K562 (cell line): ENCODE measurements around the gene CDC26. TPM values are rescaled to one million over a fixed set of nuclear protein-coding genes. Genes with fewer than 3 reads are reported as not detected.
A peak's percentile ranks its signal among the peaks of the same experiment; 100 is the strongest.

ENCODE experiments used
- ATAC-seq: fragments of 200-7000 bp; cut with Tn5 transposase; 3 replicates; pipeline ENCODE4 v1.9.1; 2020; ENCODE audit warnings: moderate library complexity
- BruUV-seq: library from RNA; stranded (reverse); fragments of 400-500 nt; replicated peaks from 2 replicates; lab custom pipeline; 2021; lab: Mats Ljungman, UMichigan
- CTCF ChIA-PET: fragments of 300-600 bp; formaldehyde crosslinking; extraction: SDS; loops from one replicate; lab custom pipeline; 2021; ENCODE audit warnings: low intra/inter-chr PET ratio; lab: Yijun Ruan, JAX
- POLR2A ChIA-PET: fragments of 300-600, 350-650 bp; sonication (Branson Sonifier 250); formaldehyde crosslinking; extraction: SDS; loops from one replicate; lab custom pipeline; 2021; ENCODE audit warnings: antibody characterized with exemption, inconsistent platforms; lab: Yijun Ruan, JAX
- DNase-seq, 4 experiments: peaks; one replicate each; pipeline versions ENCODE4 v3.0.0 to v3.0.0-alpha.2; 2011 to 2018; ENCODE audit warnings: low spot score in 3 of 4, mixed read lengths in 3 of 4; ENCODE audit errors: extremely low read depth in 1 of 4
- FAIRE-seq: peaks from 2 replicates; lab custom pipeline; 2011; peaks lifted over from hg19 to GRCh38; lab: Jason Lieb, UNC
- H2AFZ ChIP-seq: 2 replicates; pipeline ENCODE4 v1.6.0; 2011; ENCODE audit warnings: low read depth, low read length, control low read depth, inconsistent platforms
- H3K27ac ChIP-seq: fragments of 200-600 bp; 3 replicates; pipeline ENCODE4 v1.8.0; 2011; ENCODE audit warnings: low read depth, mild to moderate bottlenecking, control low read depth, inconsistent platforms, low read length, moderate library complexity, mixed read lengths; ENCODE audit errors: extremely low read depth
- H3K27me3 ChIP-seq, 2 experiments: fragments of 300-600 bp in 1 of 2; 2 replicates in 1 of 2; 3 replicates in 1 of 2; pipeline versions ENCODE4 v1.6.0 to v1.8.0; 2011; ENCODE audit warnings: inconsistent platforms in 2 of 2, low read length in 2 of 2, mild to moderate bottlenecking in 1 of 2, mixed read lengths in 1 of 2, moderate library complexity in 1 of 2; ENCODE audit not compliant: control insufficient read depth in 2 of 2, insufficient read depth in 2 of 2
- H3K36me3 ChIP-seq: fragments of 300-600 bp; 3 replicates; pipeline ENCODE4 v1.8.0; 2011; ENCODE audit warnings: mild to moderate bottlenecking, low read length, inconsistent platforms; ENCODE audit not compliant: control insufficient read depth, insufficient read depth
- H3K4me1 ChIP-seq, 2 experiments: fragments of 200-600 bp in 1 of 2; replicated peaks in 1 of 2; 2 replicates in 1 of 2; 3 replicates in 1 of 2; pipeline versions ENCODE4 v1.5.1 to v1.8.0; 2011; ENCODE audit warnings: inconsistent platforms in 2 of 2, low read length in 2 of 2, mild to moderate bottlenecking in 1 of 2, mixed read lengths in 1 of 2, moderate library complexity in 1 of 2; ENCODE audit not compliant: control insufficient read depth in 2 of 2, insufficient read depth in 2 of 2
- H3K4me2 ChIP-seq: 2 replicates; pipeline ENCODE4 v1.6.1; 2011; ENCODE audit warnings: low read length, control low read depth, inconsistent platforms, mixed read lengths; ENCODE audit not compliant: insufficient read depth
- H3K4me3 ChIP-seq: fragments of 200-600 bp; sonication (generic), shearing (Covaris generic); 2 replicates; pipeline ENCODE4 v1.5.1; 2016; ENCODE audit warnings: control low read depth, inconsistent platforms
- H3K79me2 ChIP-seq: fragments of 200-600 bp; 3 replicates; pipeline ENCODE4 v1.8.0; 2011; ENCODE audit warnings: low read length, inconsistent platforms; ENCODE audit not compliant: control insufficient read depth, insufficient read depth
- H3K9ac ChIP-seq, 2 experiments: 2 replicates each; pipeline versions ENCODE4 v1.6.0 to v1.6.1; 2011; ENCODE audit warnings: low read depth in 2 of 2, low read length in 2 of 2, control low read depth in 1 of 2, inconsistent platforms in 1 of 2, mild to moderate bottlenecking in 1 of 2, mixed read lengths in 1 of 2; ENCODE audit not compliant: insufficient read depth in 1 of 2
- H3K9me1 ChIP-seq: one replicate; pipeline ENCODE4 v1.6.0; 2011; ENCODE audit warnings: inconsistent platforms, mild to moderate bottlenecking, low read length, moderate library complexity; ENCODE audit not compliant: control insufficient read depth, insufficient read depth
- H3K9me3 ChIP-seq: replicated peaks from 2 replicates; pipeline ENCODE4 v1.5.1; 2011; ENCODE audit warnings: low read depth, low read length, inconsistent platforms; ENCODE audit not compliant: control insufficient read depth, insufficient read depth
- H4K20me1 ChIP-seq: replicated peaks from 2 replicates; pipeline ENCODE4 v1.6.1; 2011; ENCODE audit warnings: low read length, inconsistent platforms, mixed read lengths; ENCODE audit not compliant: control insufficient read depth, insufficient read depth
- BCOR ChIP-seq: fragments of 450-650 bp; IDR thresholded peaks from 2 replicates; pipeline ENCODE4 v1.6.1; 2016
- CEBPG ChIP-seq, 3 experiments: fragments of 200-800 bp in 1 of 3; sonication (Bioruptor generic) in 1 of 3; sonication (generic) in 1 of 3; formaldehyde crosslinking in 1 of 3; IDR thresholded peaks in 2 of 3; conservative IDR thresholded peaks in 1 of 3; 2 replicates each; pipeline versions ENCODE4 v1.6.1 to v1.8.0; 2016 to 2022; ENCODE audit warnings: missing compliant biosample characterization in 2 of 3, missing genetic modification characterization in 2 of 3, mild to moderate bottlenecking in 1 of 3, missing genetic modification reagents in 1 of 3
- HNRNPK ChIP-seq: fragments of 200-400 bp; formaldehyde crosslinking; IDR thresholded peaks from one replicate; pipeline ENCODE4 v1.6.1; 2018; ENCODE audit warnings: mild to moderate bottlenecking, low read depth, low read length; ENCODE audit not compliant: poor library complexity, severe bottlenecking
- L3MBTL2 ChIP-seq: fragments of 450-650 bp; IDR thresholded peaks from 2 replicates; pipeline ENCODE4 v1.6.1; 2016; ENCODE audit warnings: mild to moderate bottlenecking, moderate library complexity
- MEF2D ChIP-seq: conservative IDR thresholded peaks from 2 replicates; pipeline ENCODE4 v1.6.1; 2016; ENCODE audit warnings: low read depth, missing genetic modification characterization, missing compliant biosample characterization
- RBM22 ChIP-seq: fragments of 200-400 bp; formaldehyde crosslinking; IDR thresholded peaks from 2 replicates; pipeline ENCODE4 v1.6.1; 2018; ENCODE audit warnings: low read length, low read depth; ENCODE audit not compliant: poor library complexity, severe bottlenecking
- TAF7 ChIP-seq: fragments of 450-650 bp; IDR thresholded peaks from 2 replicates; pipeline ENCODE4 v1.6.1; 2016; ENCODE audit warnings: missing genetic modification characterization, missing compliant biosample characterization
- TARDBP ChIP-seq: fragments of 450-650 bp; IDR thresholded peaks from 2 replicates; pipeline ENCODE4 v1.6.1; 2016
- TGIF2 ChIP-seq: sonication (generic); formaldehyde crosslinking; IDR thresholded peaks from 2 replicates; pipeline ENCODE4 v1.8.1; 2022; ENCODE audit warnings: mild to moderate bottlenecking, missing genetic modification reagents, moderate library complexity
- ZNF253 ChIP-seq: fragments of 250-450 bp; sonication (Bioruptor Pico); conservative IDR thresholded peaks from 2 replicates; pipeline ENCODE4 v1.6.1; 2021; ENCODE audit warnings: mild to moderate bottlenecking
- WGBS: fragments of 100-300 bp; shearing (Covaris generic); methylation state at CpG from one replicate; pipeline ENCODE4 v1.1.6; 2016; ENCODE audit warnings: low coverage, mixed read lengths; ENCODE audit not compliant: insufficient coverage; ENCODE audit errors: missing lambda C conversion rate; 5-methylcytosine and 5-hydroxymethylcytosine counted together
- in situ Hi-C: fragments of 300-500 bp; cut with MboI; formaldehyde crosslinking; loops from 4 replicates; pipeline ENCODE4 v1.15.0; 2018; ENCODE audit warnings: inconsistent platforms, mixed read lengths
- intact Hi-C: fragments of 100-400 bp; cut with micrococcal nuclease; formaldehyde crosslinking; loops from 2 replicates; pipeline ENCODE4 v1.14.2; 2022
- polyA plus RNA-seq, 8 experiments: library from polyadenylated mRNA; depleted of rRNA in 4 of 8; stranded (reverse) in 5 of 8; unstranded in 3 of 8; fragments of >200 nt; fragmentation: Nextera tagmentation in 2 of 8; fragmentation: Illumina TruSeq in 1 of 8; extraction: Ambion mirVana in 2 of 8; extraction: Trizol in 1 of 8; gene quantifications; 2 replicates each; pipeline versions ENCODE4 v1.2.1 to v1.2.3, GENCODE V29; 2011 to 2014; ENCODE audit warnings: inconsistent platforms in 1 of 8, missing spikeins in 1 of 8
- total RNA-seq, 7 experiments: library from RNA; depleted of rRNA in 6 of 7; stranded (reverse); fragments of >200 nt in 6 of 7; fragmentation: Illumina TruSeq in 2 of 7; extraction: Trizol in 2 of 7; gene quantifications; 2 replicates each; pipeline versions ENCODE4 v1.2.1 to v1.2.3, GENCODE V29; 2011 to 2021; ENCODE audit warnings: low replicate concordance in 1 of 7
- TF ChIP-seq, protein P1 (sequence below): fragments of 250-450 bp; sonication (Bioruptor Pico); IDR thresholded peaks from 2 replicates; pipeline ENCODE4 v1.6.1; 2021; ENCODE audit warnings: mild to moderate bottlenecking
- TF ChIP-seq, protein P2 (sequence below), 2 experiments: fragments of 450-650 bp; conservative IDR thresholded peaks; 2 replicates each; pipeline ENCODE4 v1.6.1; 2017; ENCODE audit warnings: mild to moderate bottlenecking in 2 of 2, moderate library complexity in 2 of 2
- TF ChIP-seq, protein P3 (sequence below): sonication (generic); formaldehyde crosslinking; IDR thresholded peaks from 2 replicates; pipeline ENCODE4 v1.8.1; 2023; ENCODE audit warnings: mild to moderate bottlenecking, missing genetic modification reagents

CDC26 gene
- total and polyA plus RNA-seq, 9 of the 15 experiments (the other 6 are each of a cell fraction or from before 2014, with no cell fraction given), result 33.0 to 147 (median 60.0) TPM

DNA sequence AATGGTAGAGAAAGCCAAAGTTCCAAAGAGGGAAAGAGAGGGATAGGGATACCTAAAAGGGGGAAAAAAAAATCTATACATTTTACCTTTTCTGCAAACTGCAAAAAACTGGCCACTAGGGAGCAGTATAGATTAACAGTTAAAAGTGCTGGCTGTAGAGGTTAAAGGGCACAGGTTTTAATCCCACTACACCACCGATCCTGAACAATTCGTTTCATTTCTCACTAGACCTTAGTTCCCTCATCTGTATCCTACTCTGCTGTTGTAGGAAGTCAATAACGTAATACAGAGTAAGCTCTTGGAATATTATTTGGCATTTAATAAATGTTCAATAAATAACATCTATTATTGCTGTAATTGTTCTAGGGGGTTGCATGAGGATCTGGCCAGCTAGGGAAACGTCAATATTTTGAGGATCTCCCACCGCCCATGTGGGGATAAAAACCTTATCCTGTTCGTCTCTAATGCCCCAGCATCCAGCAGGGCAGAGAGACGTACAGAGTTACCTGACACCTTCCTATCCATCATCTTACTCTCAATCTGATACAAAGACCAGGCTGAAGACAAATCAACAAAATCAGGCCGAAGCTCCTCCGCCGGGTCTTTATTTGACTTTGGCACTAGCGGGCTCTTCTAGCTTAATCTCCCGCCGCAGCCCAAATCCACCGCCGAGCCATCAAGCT is 757 bp downstream of the CDC26 start:
- Histone ChIP-seq H3K9ac (peak overlapping the region; percentile 96 to 99), H3K9me3 (no peaks in the 10 kb centered on the region), H3K36me3 (peaks cover 70% of the 10 kb centered on the region), H3K9me1 (no peaks in the 10 kb centered on the region), H4K20me1 (no peaks in the 10 kb centered on the region), H3K27me3 (no peaks in the 10 kb centered on the region), H2AFZ (peak overlapping the region; percentile 98), H3K4me1 (peaks cover 3 to 6% of the 10 kb centered on the region in 2 experiments; a peak in 3 of 5 replicates), H3K4me2 (peak overlapping the region; percentile 99), H3K27ac (peak overlapping the region; percentile 92), H3K79me2 (peaks cover 53% of the 10 kb centered on the region), H3K4me3 (peak overlapping the region; percentile 80)
- intact Hi-C loops, result loop anchor here (2.0 to 10.0 kb wide), 5 partner anchors 54 to 384 kb away; partner anchors contain the start of genes ALAD, FKBP15 and SLC31A1
- ChIA-PET POLR2A (interaction anchor here (0.5 to 2.0 kb wide), 22 partner anchors 9 to 491 kb away, joined by 3 to 12 read pairs (median 3); partner anchors contain the start of genes ALAD, C9orf43, FKBP15 and POLE3), CTCF (interaction anchor here (0.8 to 2.7 kb wide), 11 partner anchors 128 to 383 kb away, joined by 3 to 23 read pairs (median 5); partner anchors contain the start of genes C9orf43 and POLE3)
- under 1% methylated on average over 15 of the region's 15 CpGs for WGBS
- no TSS peak for BruUV-seq
- peak; percentile 62 for ATAC-seq
- FAIRE-seq, result peak; percentile 77
- in situ Hi-C loops, result loop anchor here (5.0 kb wide), 2 partner anchors 318 to 383 kb away; no protein-coding TSS in a partner anchor
- DNase-seq, result peak; percentile 33 to 78 (median 53)
- TF ChIP-seq, protein P1, sequence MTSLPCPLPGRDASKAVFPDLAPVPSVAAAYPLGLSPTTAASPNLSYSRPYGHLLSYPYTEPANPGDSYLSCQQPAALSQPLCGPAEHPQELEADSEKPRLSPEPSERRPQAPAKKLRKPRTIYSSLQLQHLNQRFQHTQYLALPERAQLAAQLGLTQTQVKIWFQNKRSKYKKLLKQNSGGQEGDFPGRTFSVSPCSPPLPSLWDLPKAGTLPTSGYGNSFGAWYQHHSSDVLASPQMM, result no peak
- TF ChIP-seq, protein P2, sequence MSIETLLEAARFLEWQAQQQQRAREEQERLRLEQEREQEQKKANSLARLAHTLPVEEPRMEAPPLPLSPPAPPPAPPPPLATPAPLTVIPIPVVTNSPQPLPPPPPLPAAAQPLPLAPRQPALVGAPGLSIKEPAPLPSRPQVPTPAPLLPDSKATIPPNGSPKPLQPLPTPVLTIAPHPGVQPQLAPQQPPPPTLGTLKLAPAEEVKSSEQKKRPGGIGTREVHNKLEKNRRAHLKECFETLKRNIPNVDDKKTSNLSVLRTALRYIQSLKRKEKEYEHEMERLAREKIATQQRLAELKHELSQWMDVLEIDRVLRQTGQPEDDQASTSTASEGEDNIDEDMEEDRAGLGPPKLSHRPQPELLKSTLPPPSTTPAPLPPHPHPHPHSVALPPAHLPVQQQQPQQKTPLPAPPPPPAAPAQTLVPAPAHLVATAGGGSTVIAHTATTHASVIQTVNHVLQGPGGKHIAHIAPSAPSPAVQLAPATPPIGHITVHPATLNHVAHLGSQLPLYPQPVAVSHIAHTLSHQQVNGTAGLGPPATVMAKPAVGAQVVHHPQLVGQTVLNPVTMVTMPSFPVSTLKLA (conservative IDR thresholded peaks at IDR 0.05), result peak in 1 of 2 experiments; percentile 16; a peak in 2 of 4 replicates
- no peak for TF ChIP-seq ZNF253 (CRISPR knock-in tag)
- no peak for TF ChIP-seq RBM22
- no peak for TF ChIP-seq HNRNPK
- TF ChIP-seq MEF2D (tag), result no peak
- TF ChIP-seq CEBPG (CRISPR knock-in tag; IDR thresholded peaks at IDR 0.05), result no peak
- no peak for TF ChIP-seq CEBPG (tag; conservative IDR thresholded peaks at IDR 0.05 in 1 of 2, IDR thresholded peaks at IDR 0.05 in 1 of 2)
- TF ChIP-seq TARDBP, result no peak
- no peak for TF ChIP-seq BCOR
- no peak for TF ChIP-seq TGIF2 (CRISPR knock-in tag)
- 0 out of 2 replicates have a peak, but pooled peaks have one; percentile 13 for TF ChIP-seq TAF7 (tag)
- TF ChIP-seq, protein P3, sequence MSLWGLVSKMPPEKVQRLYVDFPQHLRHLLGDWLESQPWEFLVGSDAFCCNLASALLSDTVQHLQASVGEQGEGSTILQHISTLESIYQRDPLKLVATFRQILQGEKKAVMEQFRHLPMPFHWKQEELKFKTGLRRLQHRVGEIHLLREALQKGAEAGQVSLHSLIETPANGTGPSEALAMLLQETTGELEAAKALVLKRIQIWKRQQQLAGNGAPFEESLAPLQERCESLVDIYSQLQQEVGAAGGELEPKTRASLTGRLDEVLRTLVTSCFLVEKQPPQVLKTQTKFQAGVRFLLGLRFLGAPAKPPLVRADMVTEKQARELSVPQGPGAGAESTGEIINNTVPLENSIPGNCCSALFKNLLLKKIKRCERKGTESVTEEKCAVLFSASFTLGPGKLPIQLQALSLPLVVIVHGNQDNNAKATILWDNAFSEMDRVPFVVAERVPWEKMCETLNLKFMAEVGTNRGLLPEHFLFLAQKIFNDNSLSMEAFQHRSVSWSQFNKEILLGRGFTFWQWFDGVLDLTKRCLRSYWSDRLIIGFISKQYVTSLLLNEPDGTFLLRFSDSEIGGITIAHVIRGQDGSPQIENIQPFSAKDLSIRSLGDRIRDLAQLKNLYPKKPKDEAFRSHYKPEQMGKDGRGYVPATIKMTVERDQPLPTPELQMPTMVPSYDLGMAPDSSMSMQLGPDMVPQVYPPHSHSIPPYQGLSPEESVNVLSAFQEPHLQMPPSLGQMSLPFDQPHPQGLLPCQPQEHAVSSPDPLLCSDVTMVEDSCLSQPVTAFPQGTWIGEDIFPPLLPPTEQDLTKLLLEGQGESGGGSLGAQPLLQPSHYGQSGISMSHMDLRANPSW (CRISPR knock-in tag), result no peak
- no peak for TF ChIP-seq L3MBTL2
